Rectal smooth muscle tissue (tissue), 1 donor: ENCODE measurements around the gene SYCP2.

Source experiments
- H3K27ac ChIP-seq: one replicate; pipeline ENCODE4 v1.7.0; 2013; ENCODE audit warnings: low read depth, low read length, inconsistent platforms
- H3K27me3 ChIP-seq: one replicate; pipeline ENCODE4 v1.7.0; 2013; ENCODE audit warnings: low read length; ENCODE audit not compliant: control insufficient read depth, insufficient read depth
- H3K36me3 ChIP-seq: one replicate; pipeline ENCODE4 v1.7.0; 2013; ENCODE audit warnings: low read length; ENCODE audit not compliant: control insufficient read depth, insufficient read depth
- H3K4me1 ChIP-seq: one replicate; pipeline ENCODE4 v1.7.0; 2013; ENCODE audit warnings: low read length; ENCODE audit not compliant: control insufficient read depth, insufficient read depth
- H3K4me3 ChIP-seq: one replicate; pipeline ENCODE4 v1.7.0; 2013; ENCODE audit warnings: low read length
- H3K9ac ChIP-seq: one replicate; pipeline ENCODE4 v1.7.0; 2013; ENCODE audit warnings: low read length

Gene SYCP2, protein sequence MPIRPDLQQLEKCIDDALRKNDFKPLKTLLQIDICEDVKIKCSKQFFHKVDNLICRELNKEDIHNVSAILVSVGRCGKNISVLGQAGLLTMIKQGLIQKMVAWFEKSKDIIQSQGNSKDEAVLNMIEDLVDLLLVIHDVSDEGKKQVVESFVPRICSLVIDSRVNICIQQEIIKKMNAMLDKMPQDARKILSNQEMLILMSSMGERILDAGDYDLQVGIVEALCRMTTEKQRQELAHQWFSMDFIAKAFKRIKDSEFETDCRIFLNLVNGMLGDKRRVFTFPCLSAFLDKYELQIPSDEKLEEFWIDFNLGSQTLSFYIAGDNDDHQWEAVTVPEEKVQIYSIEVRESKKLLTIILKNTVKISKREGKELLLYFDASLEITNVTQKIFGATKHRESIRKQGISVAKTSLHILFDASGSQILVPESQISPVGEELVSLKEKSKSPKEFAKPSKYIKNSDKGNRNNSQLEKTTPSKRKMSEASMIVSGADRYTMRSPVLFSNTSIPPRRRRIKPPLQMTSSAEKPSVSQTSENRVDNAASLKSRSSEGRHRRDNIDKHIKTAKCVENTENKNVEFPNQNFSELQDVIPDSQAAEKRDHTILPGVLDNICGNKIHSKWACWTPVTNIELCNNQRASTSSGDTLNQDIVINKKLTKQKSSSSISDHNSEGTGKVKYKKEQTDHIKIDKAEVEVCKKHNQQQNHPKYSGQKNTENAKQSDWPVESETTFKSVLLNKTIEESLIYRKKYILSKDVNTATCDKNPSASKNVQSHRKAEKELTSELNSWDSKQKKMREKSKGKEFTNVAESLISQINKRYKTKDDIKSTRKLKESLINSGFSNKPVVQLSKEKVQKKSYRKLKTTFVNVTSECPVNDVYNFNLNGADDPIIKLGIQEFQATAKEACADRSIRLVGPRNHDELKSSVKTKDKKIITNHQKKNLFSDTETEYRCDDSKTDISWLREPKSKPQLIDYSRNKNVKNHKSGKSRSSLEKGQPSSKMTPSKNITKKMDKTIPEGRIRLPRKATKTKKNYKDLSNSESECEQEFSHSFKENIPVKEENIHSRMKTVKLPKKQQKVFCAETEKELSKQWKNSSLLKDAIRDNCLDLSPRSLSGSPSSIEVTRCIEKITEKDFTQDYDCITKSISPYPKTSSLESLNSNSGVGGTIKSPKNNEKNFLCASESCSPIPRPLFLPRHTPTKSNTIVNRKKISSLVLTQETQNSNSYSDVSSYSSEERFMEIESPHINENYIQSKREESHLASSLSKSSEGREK (N-terminal part only)

DNA sequence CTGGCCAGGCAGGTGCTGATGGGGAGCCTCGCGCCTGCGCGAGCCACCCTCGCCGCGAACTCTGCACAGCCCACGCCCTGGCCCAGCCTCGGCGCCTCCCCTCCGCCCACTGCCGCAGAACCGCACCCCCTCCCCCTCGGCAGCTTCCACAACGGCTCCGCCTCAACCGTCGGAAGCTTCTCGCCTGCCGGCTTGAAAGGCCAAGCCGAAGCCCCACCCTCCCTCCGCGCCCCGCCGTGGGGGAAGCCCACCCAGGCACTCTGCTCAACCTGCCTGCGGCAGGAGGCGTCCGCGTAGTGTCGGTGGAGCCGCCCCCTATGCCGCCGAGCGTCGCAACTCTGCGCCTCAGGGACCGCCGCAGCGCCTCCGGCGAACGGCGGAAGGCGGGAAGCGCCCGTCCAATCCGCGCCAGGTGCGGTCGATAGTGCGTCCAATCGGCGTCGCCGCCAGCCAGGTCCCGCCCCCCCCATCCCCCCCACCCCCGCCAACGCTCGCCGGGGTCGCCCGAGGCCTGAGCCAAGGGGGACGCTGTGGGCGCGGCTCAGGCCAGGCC lies at the start of gene SYCP2:
Gene SYCP2 (minus strand): TSS at position 342 of the 553 bp plus-strand sequence. CDS start 11,224 bp downstream, outside the sequence.
- Histone ChIP-seq H3K4me1 (peaks cover 9% of the 10 kb centered on the region), H3K27ac (peak within 1 kb of the TSS; percentile 49), H3K36me3 (peaks cover 2% of the 10 kb centered on the region), H3K27me3 (no peaks in the 10 kb centered on the region), H3K4me3 (peak within 1 kb of the TSS; percentile 75), H3K9ac (no peak within 1 kb of the TSS)

- H3K36me3 ChIP-seq, result no peaks in the 10 kb centered on the region
- no peaks in the 10 kb centered on the region for H3K27me3 ChIP-seq
- H3K4me3 ChIP-seq, result no peak overlapping the region
- no peak overlapping the region for H3K27ac ChIP-seq
- no peak overlapping the region for H3K9ac ChIP-seq
- no peaks in the 10 kb centered on the region for H3K4me1 ChIP-seq
Observed at GRCh38 chr20:59983076-59983475, 49.6 kb upstream of the SYCP2 start.

GRCh38 chr20:59977086-59977485 lies 43.6 kb upstream of the SYCP2 start:
- Histone ChIP-seq H3K9ac (no peak overlapping the region), H3K4me3 (no peak overlapping the region), H3K4me1 (peaks cover 6% of the 10 kb centered on the region), H3K27me3 (no peaks in the 10 kb centered on the region), H3K27ac (no peak overlapping the region), H3K36me3 (no peaks in the 10 kb centered on the region)

DNA sequence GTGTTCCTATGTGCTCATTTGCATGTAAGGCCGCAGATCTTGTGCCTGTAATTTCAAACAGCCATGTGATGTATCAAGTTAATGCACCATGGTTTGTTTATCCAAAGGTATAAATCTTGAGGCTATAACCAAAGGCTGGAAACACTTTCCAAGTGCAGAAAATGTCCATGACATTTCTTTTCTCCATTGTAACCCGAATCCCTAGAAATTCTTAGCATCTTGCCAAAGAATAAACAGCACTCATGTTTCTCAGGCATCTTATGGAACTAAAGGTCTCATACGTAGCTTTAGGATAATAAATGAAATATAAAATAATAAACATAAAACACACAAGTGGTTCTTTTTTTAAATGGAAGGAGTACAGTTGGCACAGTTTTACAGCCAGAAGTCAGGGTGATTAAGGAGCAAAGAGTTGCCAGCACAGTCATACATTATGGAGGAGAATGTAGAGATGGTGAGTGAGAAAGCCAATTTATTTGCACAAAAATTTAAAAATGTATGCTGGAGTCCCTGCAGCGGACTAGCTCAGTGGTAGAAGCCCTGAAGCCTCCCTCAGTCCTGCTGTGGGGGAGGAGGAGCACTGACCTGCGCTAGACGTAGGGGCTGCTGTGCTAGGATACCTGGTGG lies 42.8 kb upstream of the SYCP2 start:
- no peak overlapping the region for H3K9ac ChIP-seq
- H3K36me3 ChIP-seq, result no peaks in the 10 kb centered on the region
- no peak overlapping the region for H3K27ac ChIP-seq
- no peak overlapping the region for H3K4me3 ChIP-seq
- H3K27me3 ChIP-seq, result no peaks in the 10 kb centered on the region
- peaks cover 6% of the 10 kb centered on the region for H3K4me1 ChIP-seq

- Histone ChIP-seq H3K27ac (no peak overlapping the region), H3K36me3 (no peaks in the 10 kb centered on the region)
Observed at GRCh38 chr20:59972037-59972801, 38.8 kb upstream of the SYCP2 start.

DNA sequence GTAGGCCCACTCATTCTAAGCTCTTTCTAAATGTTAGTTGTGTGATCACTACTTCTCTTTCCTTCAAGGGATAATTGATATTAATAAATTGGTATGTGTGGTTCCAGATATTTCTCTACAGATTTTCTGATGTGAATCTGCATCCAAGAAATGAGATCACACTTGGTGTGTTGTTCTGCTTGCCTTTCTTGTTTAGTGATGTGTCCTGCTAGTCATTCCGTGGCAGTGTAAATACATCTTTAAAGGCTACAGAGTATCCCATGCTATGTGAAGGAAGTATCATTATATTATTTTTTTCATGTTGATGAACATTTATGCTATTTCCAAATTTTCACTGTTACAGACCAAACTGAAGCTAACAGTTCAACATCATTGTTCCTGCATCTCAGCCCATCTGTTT lies 38.0 kb upstream of the SYCP2 start:
- no peaks in the 10 kb centered on the region for H3K27me3 ChIP-seq

More at GRCh38 chr20:59972037-59972801, 38.8 kb upstream of the SYCP2 start:
- no peak overlapping the region for H3K9ac ChIP-seq
- no peaks in the 10 kb centered on the region for H3K27me3 ChIP-seq
- peaks cover 6% of the 10 kb centered on the region for H3K4me1 ChIP-seq
- no peak overlapping the region for H3K4me3 ChIP-seq

DNA sequence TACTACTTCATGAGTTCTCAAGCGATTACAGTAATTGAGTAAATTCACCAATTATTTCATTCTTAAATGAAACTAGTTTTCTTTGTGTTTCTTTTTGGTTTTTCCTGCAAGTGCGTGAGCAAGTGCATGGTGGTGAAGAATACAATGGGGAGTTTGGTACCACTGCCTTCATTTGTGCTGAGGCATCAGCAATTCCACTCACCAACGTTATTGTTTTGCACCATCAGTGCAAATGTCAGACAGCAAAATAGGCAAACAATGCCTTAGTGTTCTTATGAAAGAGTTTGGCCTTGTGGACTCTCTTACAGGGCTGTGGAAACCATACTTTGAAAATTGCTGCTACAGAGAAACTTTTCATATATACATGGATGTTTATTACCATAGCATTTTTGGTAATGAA lies 33.0 kb upstream of the SYCP2 start:
- Histone ChIP-seq H3K4me1 (no peaks in the 10 kb centered on the region), H3K27ac (no peak overlapping the region), H3K27me3 (no peaks in the 10 kb centered on the region), H3K4me3 (no peak overlapping the region), H3K36me3 (no peaks in the 10 kb centered on the region), H3K9ac (no peak overlapping the region)

More for the DNA sequence above, 38.0 kb upstream of the SYCP2 start:
- Histone ChIP-seq H3K27ac (no peak overlapping the region), H3K4me3 (no peak overlapping the region), H3K36me3 (no peaks in the 10 kb centered on the region), H3K4me1 (peaks cover 5% of the 10 kb centered on the region), H3K9ac (no peak overlapping the region)

- no peaks in the 10 kb centered on the region for H3K27me3 ChIP-seq
- H3K4me1 ChIP-seq, result no peaks in the 10 kb centered on the region
- H3K36me3 ChIP-seq, result no peaks in the 10 kb centered on the region
- H3K4me3 ChIP-seq, result no peak overlapping the region
- no peak overlapping the region for H3K9ac ChIP-seq
- no peak overlapping the region for H3K27ac ChIP-seq
Observed at GRCh38 chr20:59962155-59962554, 28.7 kb upstream of the SYCP2 start.

DNA sequence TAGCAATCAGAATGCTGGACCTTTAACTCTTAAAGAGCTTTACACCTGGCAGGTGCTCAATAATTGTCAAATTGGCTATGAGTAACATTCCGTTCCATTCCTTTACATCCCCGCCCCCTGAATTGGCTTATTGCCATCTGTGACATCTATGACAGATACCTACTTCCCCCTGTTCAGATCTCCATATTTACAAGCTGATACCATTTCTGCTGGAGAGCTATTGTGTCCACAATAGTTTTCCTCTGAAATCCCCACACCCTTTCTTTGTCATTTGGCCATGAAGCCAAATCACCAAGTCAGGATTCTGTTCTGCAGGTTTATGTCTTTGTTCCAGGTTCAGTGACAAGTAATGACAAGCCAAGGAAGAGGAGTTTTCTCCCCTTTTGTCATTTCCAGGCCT lies 28.0 kb upstream of the SYCP2 start:
- no peaks in the 10 kb centered on the region for H3K4me1 ChIP-seq
- no peak overlapping the region for H3K4me3 ChIP-seq
- no peaks in the 10 kb centered on the region for H3K36me3 ChIP-seq
- no peaks in the 10 kb centered on the region for H3K27me3 ChIP-seq
- no peak overlapping the region for H3K9ac ChIP-seq
- no peak overlapping the region for H3K27ac ChIP-seq

- H3K36me3 ChIP-seq, result no peaks in the 10 kb centered on the region
- H3K27me3 ChIP-seq, result no peaks in the 10 kb centered on the region
- no peak overlapping the region for H3K4me3 ChIP-seq
- H3K9ac ChIP-seq, result no peak overlapping the region
- no peaks in the 10 kb centered on the region for H3K4me1 ChIP-seq
- no peak overlapping the region for H3K27ac ChIP-seq
Observed at GRCh38 chr20:59958626-59959025, 25.2 kb upstream of the SYCP2 start.

DNA sequence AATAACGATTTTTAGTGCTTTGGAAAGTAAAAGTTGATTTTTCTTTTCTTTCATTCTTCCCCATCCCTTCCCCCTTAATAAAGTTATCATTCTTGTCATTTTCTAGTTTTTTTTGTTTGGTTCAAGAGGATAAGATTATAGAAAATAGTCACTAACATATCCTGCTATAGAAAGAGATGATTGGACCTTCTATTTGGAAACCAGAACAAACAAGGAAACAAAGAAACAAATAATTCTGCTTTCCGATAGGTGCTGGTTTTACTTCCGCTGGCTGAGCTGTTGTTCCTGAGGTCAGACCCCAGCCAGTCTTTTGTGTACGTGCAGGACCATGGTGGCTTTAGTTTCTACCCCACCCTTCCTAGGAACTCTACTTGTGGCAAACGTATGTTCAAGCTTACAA lies 24.7 kb upstream of the SYCP2 start, which contains the start of gene CDH26:
Gene CDH26 (plus strand): TSS at position 301 of the 400 bp plus-strand sequence. CDS start 304 bp downstream, outside the sequence.
- no peaks in the 10 kb centered on the region for H3K27me3 ChIP-seq
- no peak within 1 kb of the TSS for H3K27ac ChIP-seq
- no peaks in the 10 kb centered on the region for H3K4me1 ChIP-seq
- H3K9ac ChIP-seq, result no peak within 1 kb of the TSS
- no peak within 1 kb of the TSS for H3K4me3 ChIP-seq
- no peaks in the 10 kb centered on the region for H3K36me3 ChIP-seq
